HG02970 (cell line): ENCODE data around the gene MAK.
"Not testable (repeated sequence)": the region's sequence is repeated elsewhere in the genome, so short reads cannot be mapped to it uniquely, and the experiment has no call there.

ENCODE experiments used
- ATAC-seq: cut with Tn5 transposase; IDR thresholded peaks from one replicate; pipeline ENCODE4 v1.9.1; 2021; ENCODE audit warnings: mild to moderate bottlenecking, moderate library complexity, moderate number of reproducible peaks; ENCODE audit not compliant: unreplicated experiment, low FRiP score

MAK gene

GRCh38 chr6:10854922-10855632 is 16.7 kb upstream of the MAK start:
- ATAC-seq: no peak

- not testable (repeated sequence) for ATAC-seq
Observed at GRCh38 chr6:10853849-10854300, 15.5 kb upstream of the MAK start.

GRCh38 chr6:10852361-10852960 is 14.1 kb upstream of the MAK start:
- no peak for ATAC-seq

- ATAC-seq: no peak
Observed at GRCh38 chr6:10850728-10851127, 12.4 kb upstream of the MAK start.

GRCh38 chr6:10849901-10850300 is 11.6 kb upstream of the MAK start:
- ATAC-seq: no peak

- ATAC-seq: no peak
Observed at GRCh38 chr6:10847684-10848083, 9.3 kb upstream of the MAK start.

- ATAC-seq: no peak
Observed at GRCh38 chr6:10843554-10843953, 5.2 kb upstream of the MAK start.

- peak; percentile 43 for ATAC-seq
Observed at GRCh38 chr6:10838794-10839333, 525 bp upstream of the MAK start.

GRCh38 chr6:10837622-10837994 is 731 bp downstream of the MAK start:
- ATAC-seq: no peak

GRCh38 chr6:10837009-10837621 is 1.2 kb downstream of the MAK start:
- no peak for ATAC-seq

GRCh38 chr6:10834823-10835222 is 3.5 kb downstream of the MAK start:
- no peak for ATAC-seq

GRCh38 chr6:10831609-10832008 is 6.7 kb downstream of the MAK start:
- no peak for ATAC-seq

GRCh38 chr6:10824819-10825218 is 13.5 kb downstream of the MAK start:
- no peak for ATAC-seq

- ATAC-seq: no peak
Observed at GRCh38 chr6:10824297-10824696, 14.0 kb downstream of the MAK start.

GRCh38 chr6:10814176-10814575 is 24.2 kb downstream of the MAK start:
- not testable (repeated sequence) for ATAC-seq

- no peak for ATAC-seq
Observed at GRCh38 chr6:10809098-10809497, 29.2 kb downstream of the MAK start.

- no peak for ATAC-seq
Observed at GRCh38 chr6:10808376-10808775, 30.0 kb downstream of the MAK start.

GRCh38 chr6:10801224-10801848 is 37.0 kb downstream of the MAK start:
- no peak for ATAC-seq

GRCh38 chr6:10800810-10801209 is 37.5 kb downstream of the MAK start:
- ATAC-seq: no peak

GRCh38 chr6:10794239-10794638 is 44.1 kb downstream of the MAK start:
- ATAC-seq: no peak

- ATAC-seq: no peak
Observed at GRCh38 chr6:10793695-10794094, 44.6 kb downstream of the MAK start.
